Stimulated activated CD4-positive, alpha-beta T cell treated with anti-CD3 and anti-CD28 coated beads, Interleukin-15, amount 100 ng/mL, for 48 hours (primary cell): ENCODE results near the gene SRRM5.
"Not testable (repeated sequence)": the region's sequence is repeated elsewhere in the genome, so short reads cannot be mapped to it uniquely, and the experiment has no call there.

Experiments
- DNase-seq, 2 donors: peaks; one replicate each; pipeline ENCODE4 v3.0.0-alpha.2; 2020; ENCODE audit warnings: low read depth in 2 of 2

SRRM5 gene

GRCh38 chr19:43616306-43616705 is 4.4 kb downstream of the SRRM5 start:
- no peak for DNase-seq

- no peak for DNase-seq
Measured at GRCh38 chr19:43616954-43617353, 5.1 kb downstream of the SRRM5 start.

- DNase-seq = peak in 1 of 2 donors; percentile 51
Measured at GRCh38 chr19:43618921-43619261, 7.0 kb downstream of the SRRM5 start.

GRCh38 chr19:43619262-43620060 is 7.6 kb downstream of the SRRM5 start, which contains the start of gene ZNF428:
ZNF428 (minus strand) TSS chr19:43619629; CDS start chr19:43614304, 5,325 bp downstream.
- DNase-seq = peak; percentile 81 to 84

GRCh38 chr19:43620061-43621001 is 8.4 kb downstream of the SRRM5 start:
- peak in 1 of 2 donors; percentile 78 for DNase-seq

- DNase-seq = no peak
Measured at GRCh38 chr19:43622070-43622469, 10.2 kb downstream of the SRRM5 start.

- DNase-seq = no peak
Measured at GRCh38 chr19:43622956-43623355, 11.1 kb downstream of the SRRM5 start.

- peak in 1 of 2 donors; percentile 10 for DNase-seq
Measured at GRCh38 chr19:43623889-43624670, 12.2 kb downstream of the SRRM5 start.

GRCh38 chr19:43624933-43625332 is 13.0 kb downstream of the SRRM5 start:
- peak; percentile 88 to 89 for DNase-seq

GRCh38 chr19:43625918-43626579 is 14.2 kb downstream of the SRRM5 start:
- DNase-seq = peak in 1 of 2 donors; percentile 20

GRCh38 chr19:43626838-43627237 is 14.9 kb downstream of the SRRM5 start:
- no peak for DNase-seq

- DNase-seq = no peak
Measured at GRCh38 chr19:43628646-43629326, 16.9 kb downstream of the SRRM5 start.

- no peak for DNase-seq
Measured at GRCh38 chr19:43631491-43631890, 19.6 kb downstream of the SRRM5 start.

GRCh38 chr19:43633520-43633919 is 21.6 kb downstream of the SRRM5 start:
- no peak for DNase-seq

- DNase-seq = no peak
Measured at GRCh38 chr19:43634068-43634467, 22.2 kb downstream of the SRRM5 start.

- no peak for DNase-seq
Measured at GRCh38 chr19:43634506-43634871, 22.6 kb downstream of the SRRM5 start.

- no peak for DNase-seq
Measured at GRCh38 chr19:43634872-43635560, 23.1 kb downstream of the SRRM5 start.

- not testable (repeated sequence) for DNase-seq
Measured at GRCh38 chr19:43635561-43635940, 23.7 kb downstream of the SRRM5 start.

GRCh38 chr19:43636121-43636683 is 24.3 kb downstream of the SRRM5 start:
- no peak for DNase-seq
